ENCODE measurements around the gene GAB2. TPM values are rescaled to one million over a fixed set of nuclear protein-coding genes. Genes with fewer than 3 reads are reported as not detected.

GAB2 gene
- total and polyA plus RNA-seq, 2 of the 13 experiments (the other 11 are each of a cell fraction or from before 2014, with no cell fraction given), result 4.1 to 8.6 TPM

GRCh38 chr11:78188286-78189173 is 229.1 kb downstream of the GAB2 start, which contains the start of the genes KCTD21 and USP35:
KCTD21 (minus strand) TSS chr11:78188626; CDS start chr11:78174554, 14,072 bp downstream.
USP35 (plus strand) TSS chr11:78188919; CDS start chr11:78196246, 7,327 bp downstream.
- peak within 1 kb of the TSS; percentile 47 for H3K27ac ChIP-seq (ENCODE audit: extremely low read length, insufficient read depth, low read length)
- no peaks in the 10 kb centered on the region for H3K36me3 ChIP-seq (replicated peaks in 1 of 2; ENCODE audit: control insufficient read depth in 1 of 2, insufficient read depth in 2 of 2, low read length in 2 of 2)
- H4K20me1 ChIP-seq (ENCODE audit: insufficient read depth, low read length), result no peaks in the 10 kb centered on the region
- H2AFZ ChIP-seq (ENCODE audit: low read length), result no peak within 1 kb of the TSS
- in situ Hi-C loops (cut with HindIII; ENCODE audit: extremely low pct_ligation_motif_present, low pct_unique_long_range_greater_than_20kb) (loop anchor here (5.0 kb wide), 1 partner anchor 46 kb away; no protein-coding TSS in a partner anchor), intact Hi-C loops (cut with micrococcal nuclease; ENCODE audit: unreplicated experiment) (loop anchor here (2.0 to 5.0 kb wide), 2 partner anchors 14 to 111 kb away; partner anchors contain the start of gene NDUFC2)
- CTCF ChIA-PET (ENCODE audit: low intra/inter-chr PET ratio, low total read pairs), result no interaction called here
- H3K4me3 ChIP-seq (replicated peaks in 1 of 3; ENCODE audit: insufficient read depth in 1 of 3, low read depth in 2 of 3, low read length in 3 of 3), result peak within 1 kb of the TSS; percentile 78 to 96 (median 86)
- peak within 1 kb of the TSS; percentile 66 for H3K9ac ChIP-seq (ENCODE audit: insufficient read depth, low read depth, low read length)
- ATAC-seq (peak; percentile 93), DNase-seq (ENCODE audit: low spot score) (peak; percentile 92), FAIRE-seq (peak; percentile 40)
- no TSS peak for BruUV-seq (replicated peaks)
- H3K79me2 ChIP-seq (ENCODE audit: insufficient read depth, low read length), result peaks cover 13% of the 10 kb centered on the region
- H3K27me3 ChIP-seq (ENCODE audit: control insufficient read depth in 1 of 2, insufficient read depth in 2 of 2, low read length in 2 of 2), result no peaks in the 10 kb centered on the region; a peak in 1 of 5 replicates
- POLR2A ChIA-PET, result interaction anchor here (0.7 to 3.9 kb wide), 16 partner anchors 9 to 386 kb away, joined by 3 to 37 read pairs (median 5); partner anchors contain the start of genes ALG8, INTS4, NARS2 and NDUFC2
- WGBS (ENCODE audit: low lambda C conversion rate), result under 1% methylated on average over 31 of the region's 74 CpGs
- H3K4me2 ChIP-seq (ENCODE audit: low read depth, low read length), result peak within 1 kb of the TSS; percentile 88
- peaks cover 78% of the 10 kb centered on the region for H3K4me1 ChIP-seq (ENCODE audit: insufficient read depth, low read length)
- H3K9me3 ChIP-seq (ENCODE audit: low read length), result no peaks in the 10 kb centered on the region
- TF ChIP-seq KLF15 (CRISPR knock-in tag; IDR thresholded peaks at IDR 0.05; ENCODE audit: borderline replicate concordance), result peak; percentile 75; the same call in 1 of the 2 replicates
- no peak for TF ChIP-seq NONO (IDR thresholded peaks at IDR 0.05)
- TF ChIP-seq NONO (CRISPR knock-in tag; conservative IDR thresholded peaks at IDR 0.05), result peak; percentile 91
- peak; percentile 81 for TF ChIP-seq HIVEP1 (CRISPR knock-in tag; IDR thresholded peaks at IDR 0.05)
- peak; percentile 99; the same call in 1 of the 2 replicates for TF ChIP-seq CHD4 (IDR thresholded peaks at IDR 0.05; ENCODE audit: borderline replicate concordance, low read length)
- no peak for TF ChIP-seq KLF13 (CRISPR knock-in tag; IDR thresholded peaks at IDR 0.05)
- TF ChIP-seq ZNF142 (CRISPR knock-in tag; IDR thresholded peaks at IDR 0.05), result no peak
- TF ChIP-seq CBX5 (CRISPR knock-in tag; IDR thresholded peaks at IDR 0.05; ENCODE audit: borderline replicate concordance), result peak; percentile 88
- TF ChIP-seq SPEN (CRISPR knock-in tag; IDR thresholded peaks at IDR 0.05; ENCODE audit: low read depth), result peak; percentile 52
- peak; percentile 35 for TF ChIP-seq ZNF431 (CRISPR knock-in tag; IDR thresholded peaks at IDR 0.05; ENCODE audit: borderline replicate concordance, low read depth)
- TF ChIP-seq ARNT2 (CRISPR knock-in tag; IDR thresholded peaks at IDR 0.05; ENCODE audit: low read depth), result 0 out of 2 replicates have a peak, but pooled peaks have one; percentile 47
- peak; percentile 88 for TF ChIP-seq HDAC2 (CRISPR knock-in tag; IDR thresholded peaks at IDR 0.05)
- no peak for TF ChIP-seq ZSCAN22 (CRISPR knock-in tag; IDR thresholded peaks at IDR 0.05)
- no peak for TF ChIP-seq GATA4 (IDR thresholded peaks at IDR 0.05; ENCODE audit: borderline replicate concordance, low read depth)
- no peak for TF ChIP-seq NBN (conservative IDR thresholded peaks at IDR 0.05)
- no peak for TF ChIP-seq MTA3 (CRISPR knock-in tag; IDR thresholded peaks at IDR 0.05)
- TF ChIP-seq ZNF333 (CRISPR knock-in tag; IDR thresholded peaks at IDR 0.05; ENCODE audit: borderline replicate concordance), result no peak; the same call in 1 of the 2 replicates
- TF ChIP-seq MED13 (CRISPR knock-in tag; IDR thresholded peaks at IDR 0.05), result no peak
- TF ChIP-seq ETV5 (CRISPR knock-in tag; IDR thresholded peaks at IDR 0.05; ENCODE audit: borderline replicate concordance), result peak; percentile 60; the same call in 1 of the 2 replicates
